IPS-18a (cell line): Measurements from ENCODE around the gene TC2N.

ENCODE experiments used
- H3K27ac ChIP-seq: one replicate; pipeline ENCODE4 v1.5.1; 2013; ENCODE audit warnings: low read length
- H3K27me3 ChIP-seq: one replicate; pipeline ENCODE4 v1.6.1; 2013; ENCODE audit warnings: mild to moderate bottlenecking, low read length; ENCODE audit not compliant: control insufficient read depth, insufficient read depth
- H3K36me3 ChIP-seq: one replicate; pipeline ENCODE4 v1.6.1; 2013; ENCODE audit warnings: low read depth, low read length; ENCODE audit not compliant: control insufficient read depth
- H3K4me1 ChIP-seq: one replicate; pipeline ENCODE4 v1.6.1; 2013; ENCODE audit warnings: low read depth, low read length; ENCODE audit not compliant: control insufficient read depth
- H3K4me3 ChIP-seq: one replicate; pipeline ENCODE4 v1.5.1; 2013; ENCODE audit warnings: low read length
- H3K9ac ChIP-seq: one replicate; pipeline ENCODE4 v1.6.1; 2013; ENCODE audit warnings: mild to moderate bottlenecking, low read length, moderate library complexity
- H3K9me3 ChIP-seq: one replicate; pipeline ENCODE4 v1.6.1; 2013; ENCODE audit warnings: low read depth, low read length; ENCODE audit not compliant: control insufficient read depth

TC2N gene

GRCh38 chr14:91774140-91775096 is 92.9 kb downstream of the TC2N start:
- H3K9me3 ChIP-seq, result no peaks in the 10 kb centered on the region
- no peaks in the 10 kb centered on the region for H3K36me3 ChIP-seq
- H3K9ac ChIP-seq, result no peak overlapping the region
- H3K4me1 ChIP-seq, result no peaks in the 10 kb centered on the region
- H3K27ac ChIP-seq, result no peak overlapping the region
- no peaks in the 10 kb centered on the region for H3K27me3 ChIP-seq
- H3K4me3 ChIP-seq, result no peak overlapping the region

DNA sequence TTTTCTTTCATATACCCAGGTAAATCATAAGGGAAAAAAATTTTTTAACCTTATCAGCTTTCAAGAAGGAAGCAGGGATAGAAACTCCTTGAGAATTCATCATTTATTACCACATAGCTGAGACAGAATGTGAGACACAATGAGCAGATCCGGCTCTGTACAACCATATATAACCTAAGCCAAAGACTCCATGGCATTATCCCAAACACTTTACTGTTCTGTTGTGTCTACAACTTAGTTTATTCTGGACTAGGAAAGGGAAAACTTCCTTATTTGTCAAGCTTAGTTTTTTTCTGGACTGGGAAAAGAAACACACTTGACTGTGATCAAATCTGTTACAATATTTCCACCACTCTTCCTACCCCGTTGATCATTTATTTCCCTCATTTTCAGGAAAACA is 97.2 kb downstream of the TC2N start:
- Histone ChIP-seq H3K9me3 (no peaks in the 10 kb centered on the region), H3K27me3 (no peaks in the 10 kb centered on the region)

GRCh38 chr14:91755570-91756295 is 111.6 kb downstream of the TC2N start:
- H3K9ac ChIP-seq, result no peak overlapping the region
- H3K4me1 ChIP-seq, result peaks cover 7% of the 10 kb centered on the region
- no peaks in the 10 kb centered on the region for H3K9me3 ChIP-seq
- H3K27ac ChIP-seq, result no peak overlapping the region
- H3K4me3 ChIP-seq, result no peak overlapping the region
- H3K36me3 ChIP-seq, result no peaks in the 10 kb centered on the region
- no peaks in the 10 kb centered on the region for H3K27me3 ChIP-seq

More for the DNA sequence above, 97.2 kb downstream of the TC2N start:
- Histone ChIP-seq H3K27ac (no peak overlapping the region), H3K36me3 (no peaks in the 10 kb centered on the region), H3K4me3 (no peak overlapping the region), H3K9ac (no peak overlapping the region), H3K4me1 (no peaks in the 10 kb centered on the region)

DNA sequence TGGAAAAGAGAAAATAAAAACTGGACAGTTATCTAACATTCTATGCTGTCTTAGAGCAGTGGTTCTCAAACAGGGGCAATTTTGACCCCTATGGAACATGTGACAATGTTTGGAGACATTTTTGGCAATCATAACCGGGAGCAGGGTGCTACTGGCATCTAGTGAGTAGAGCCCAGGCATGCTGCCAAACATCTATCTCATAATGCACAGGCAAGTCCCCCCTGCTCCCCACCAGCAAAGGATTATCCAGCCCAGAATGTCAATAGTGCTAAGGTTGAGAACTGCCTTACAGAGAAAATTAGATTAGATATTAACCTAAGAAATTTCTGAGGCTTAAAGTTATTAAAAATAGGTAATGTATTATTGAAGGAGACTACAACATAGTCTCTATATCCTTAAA is 112.5 kb downstream of the TC2N start:
- H3K4me3 ChIP-seq, result no peak overlapping the region
- H3K27me3 ChIP-seq, result no peaks in the 10 kb centered on the region
- H3K9ac ChIP-seq, result no peak overlapping the region
- peaks cover 7% of the 10 kb centered on the region for H3K4me1 ChIP-seq
- H3K36me3 ChIP-seq, result no peaks in the 10 kb centered on the region
- H3K9me3 ChIP-seq, result no peaks in the 10 kb centered on the region
- no peak overlapping the region for H3K27ac ChIP-seq

DNA sequence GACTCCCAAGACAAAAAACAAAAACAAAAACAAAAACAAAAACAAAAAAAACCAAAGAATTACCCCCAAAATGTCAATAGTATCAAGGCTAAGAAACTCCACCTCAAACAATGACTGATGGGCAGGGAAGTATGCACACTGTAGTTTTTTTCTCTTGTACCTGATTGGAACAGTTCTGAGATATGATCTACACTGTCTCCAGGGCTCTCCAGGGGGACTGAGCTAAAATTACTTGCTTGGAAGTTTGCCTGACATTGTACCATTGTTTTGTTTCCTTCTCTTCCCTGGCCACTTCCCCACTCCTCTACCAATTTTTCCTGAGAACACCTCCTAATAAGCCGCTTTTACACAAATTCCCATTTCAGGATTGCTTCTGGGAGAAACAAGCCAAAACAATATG is 113.2 kb downstream of the TC2N start:
- no peak overlapping the region for H3K4me3 ChIP-seq
- H3K9me3 ChIP-seq, result no peaks in the 10 kb centered on the region
- H3K36me3 ChIP-seq, result no peaks in the 10 kb centered on the region
- no peaks in the 10 kb centered on the region for H3K27me3 ChIP-seq
- no peak overlapping the region for H3K27ac ChIP-seq
- H3K9ac ChIP-seq, result no peak overlapping the region
- peaks cover 7% of the 10 kb centered on the region for H3K4me1 ChIP-seq

- H3K27ac ChIP-seq, result no peak overlapping the region
- no peaks in the 10 kb centered on the region for H3K9me3 ChIP-seq
- H3K9ac ChIP-seq, result no peak overlapping the region
- no peaks in the 10 kb centered on the region for H3K27me3 ChIP-seq
- H3K36me3 ChIP-seq, result no peaks in the 10 kb centered on the region
- peaks cover 7% of the 10 kb centered on the region for H3K4me1 ChIP-seq
- no peak overlapping the region for H3K4me3 ChIP-seq
Measured at GRCh38 chr14:91753501-91754128, 113.7 kb downstream of the TC2N start.

GRCh38 chr14:91752961-91753360 is 114.4 kb downstream of the TC2N start:
- Histone ChIP-seq H3K9me3 (no peaks in the 10 kb centered on the region), H3K27me3 (no peaks in the 10 kb centered on the region), H3K27ac (no peak overlapping the region), H3K9ac (no peak overlapping the region), H3K36me3 (no peaks in the 10 kb centered on the region), H3K4me1 (peaks cover 7% of the 10 kb centered on the region), H3K4me3 (no peak overlapping the region)

DNA sequence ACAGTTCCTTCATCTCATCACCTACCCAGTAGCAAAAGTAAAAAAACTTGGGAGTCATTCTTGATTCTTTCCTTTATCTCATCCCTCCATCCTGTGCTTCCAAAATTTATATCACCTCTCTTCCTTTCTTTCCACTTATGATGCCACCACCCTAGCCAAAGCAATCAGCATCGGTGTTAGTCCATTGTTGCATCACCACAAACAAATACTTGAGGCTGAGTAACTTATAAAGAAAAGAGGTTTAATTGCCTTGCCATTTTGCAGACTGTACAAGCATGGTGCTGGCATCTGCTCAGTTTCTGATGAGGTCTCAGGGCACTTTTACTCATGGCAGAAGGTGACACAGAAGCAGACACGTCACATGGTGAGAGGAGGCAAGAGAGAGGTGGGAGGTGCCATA is 115.6 kb downstream of the TC2N start:
- no peak overlapping the region for H3K9ac ChIP-seq
- no peaks in the 10 kb centered on the region for H3K36me3 ChIP-seq
- H3K27me3 ChIP-seq, result no peaks in the 10 kb centered on the region
- no peak overlapping the region for H3K27ac ChIP-seq
- H3K9me3 ChIP-seq, result no peaks in the 10 kb centered on the region
- no peak overlapping the region for H3K4me3 ChIP-seq
- peaks cover 7% of the 10 kb centered on the region for H3K4me1 ChIP-seq

- H3K36me3 ChIP-seq, result no peaks in the 10 kb centered on the region
- no peaks in the 10 kb centered on the region for H3K9me3 ChIP-seq
- no peaks in the 10 kb centered on the region for H3K27me3 ChIP-seq
- H3K27ac ChIP-seq, result no peak overlapping the region
- H3K9ac ChIP-seq, result no peak overlapping the region
- H3K4me3 ChIP-seq, result no peak overlapping the region
- H3K4me1 ChIP-seq, result peaks cover 7% of the 10 kb centered on the region
Measured at GRCh38 chr14:91750634-91751198, 116.6 kb downstream of the TC2N start.

GRCh38 chr14:91749868-91750267 is 117.5 kb downstream of the TC2N start:
- Histone ChIP-seq H3K9ac (no peak overlapping the region), H3K4me1 (peaks cover 7% of the 10 kb centered on the region), H3K27me3 (no peaks in the 10 kb centered on the region), H3K4me3 (no peak overlapping the region), H3K9me3 (no peaks in the 10 kb centered on the region), H3K27ac (no peak overlapping the region), H3K36me3 (no peaks in the 10 kb centered on the region)

- Histone ChIP-seq H3K27me3 (no peaks in the 10 kb centered on the region), H3K36me3 (no peaks in the 10 kb centered on the region), H3K27ac (no peak overlapping the region), H3K4me3 (no peak overlapping the region), H3K9me3 (no peaks in the 10 kb centered on the region), H3K4me1 (no peaks in the 10 kb centered on the region), H3K9ac (no peak overlapping the region)
Measured at GRCh38 chr14:91748049-91748448, 119.3 kb downstream of the TC2N start.
